Peyer's patch (tissue), 4 donors: ENCODE data around the gene OR2AK2. TPM values are rescaled to one million over a fixed set of nuclear protein-coding genes. Genes with fewer than 3 reads are reported as not detected.

Experiments used
- small RNA-seq, 2 donors: library from RNA; depleted of rRNA; stranded (forward); fragments of <200 nt; gene quantifications; one replicate each; pipeline ENCODE3, GENCODE V24; 2016
- total RNA-seq, 4 donors: library from RNA; depleted of rRNA; stranded (reverse); fragments of >200 nt; gene quantifications; one replicate each; pipeline ENCODE4 v1.1.0, GENCODE V29; 2016

Gene OR2AK2
- total RNA-seq, 4 donors from 2014 or later: not detected

Small RNAs within 50 kb of the gene (small RNA-seq; reads per million reads assigned to genes)
- gene RF00019: 0 reads per million in 2 donors

Other genes starting within 250 kb of the OR2AK2 start
- gene OR6F1, start 248.6 kb upstream of the OR2AK2 start, total RNA-seq: not detected
- not detected for gene OR14K1, start 226.6 kb upstream of the OR2AK2 start, total RNA-seq
- gene OR14A2, start 217.1 kb upstream of the OR2AK2 start, total RNA-seq: not detected
- not detected for gene OR1C1, start 204.7 kb upstream of the OR2AK2 start, total RNA-seq
- not detected for gene OR14A16, start 141.1 kb upstream of the OR2AK2 start, total RNA-seq
- gene OR11L1, start 123.3 kb upstream of the OR2AK2 start, total RNA-seq: not detected
- 1 to 10 TPM in 1 of 4 donors, not detected in 3; 7.2 TPM for gene TRIM58, start 108.0 kb upstream of the OR2AK2 start, total RNA-seq
- 1 to 10 TPM in 1 of 4 donors, not detected in 3; 2.5 TPM for gene OR2W3, start 69.6 kb upstream of the OR2AK2 start, total RNA-seq
- gene OR2T8, start 45.0 kb upstream of the OR2AK2 start, total RNA-seq: not detected
- gene OR2AJ1, start 40.3 kb upstream of the OR2AK2 start, total RNA-seq: not detected
- not detected for gene OR2L8, start 16.4 kb upstream of the OR2AK2 start, total RNA-seq
- gene OR2L5, start 48.4 kb downstream of the OR2AK2 start, total RNA-seq: under 1 TPM in 1 of 4 donors, not detected in 3; 0.40 TPM
- under 1 TPM in 1 of 4 donors, not detected in 3; 0.13 TPM for gene OR2L2, start 64.8 kb downstream of the OR2AK2 start, total RNA-seq
- gene OR2L3, start 81.6 kb downstream of the OR2AK2 start, total RNA-seq: not detected
- not detected for gene OR2L13, start 130.0 kb downstream of the OR2AK2 start, total RNA-seq
- gene OR2M5, start 179.9 kb downstream of the OR2AK2 start, total RNA-seq: not detected
- gene OR2M2, start 209.6 kb downstream of the OR2AK2 start, total RNA-seq: not detected
- gene OR2M3, start 232.0 kb downstream of the OR2AK2 start, total RNA-seq: not detected